Loucy (cell line): Measurements from ENCODE around the gene ANKRD23.

Experiments used
- H2AFZ ChIP-seq: fragments of 200-600 bp; sonication (generic); 2 replicates; pipeline ENCODE4 v1.6.0; 2016; ENCODE audit warnings: antibody characterized with exemption, mild to moderate bottlenecking, low read length, moderate library complexity
- H3F3A ChIP-seq: fragments of 200-600 bp; 2 replicates; pipeline ENCODE4 v1.6.0; 2016; ENCODE audit warnings: antibody characterized with exemption, low read depth, mild to moderate bottlenecking
- H3K27me3 ChIP-seq: fragments of 200-600 bp; sonication (generic); 2 replicates; pipeline ENCODE4 v1.6.1; 2014; ENCODE audit warnings: low read length, mild to moderate bottlenecking; ENCODE audit not compliant: insufficient read depth, poor library complexity, severe bottlenecking
- H3K36me3 ChIP-seq: fragments of 200-600 bp; sonication (generic); 2 replicates; pipeline ENCODE4 v1.6.1; 2016; ENCODE audit warnings: low read length; ENCODE audit not compliant: insufficient read depth
- H3K4me1 ChIP-seq: fragments of 200-600 bp; sonication (generic); 2 replicates; pipeline ENCODE4 v1.5.1; 2014; ENCODE audit warnings: low read length, mild to moderate bottlenecking; ENCODE audit not compliant: insufficient read depth, poor library complexity, severe bottlenecking
- H3K4me2 ChIP-seq: fragments of 200-600 bp; sonication (generic); 2 replicates; pipeline ENCODE4 v1.6.0; 2014; ENCODE audit warnings: antibody characterized with exemption, low read length, low read depth, mild to moderate bottlenecking; ENCODE audit not compliant: poor library complexity, severe bottlenecking
- H3K4me3 ChIP-seq: fragments of 200-600 bp; sonication (generic); 2 replicates; pipeline ENCODE4 v1.5.1; 2014; ENCODE audit warnings: low read length, mild to moderate bottlenecking, mixed read lengths; ENCODE audit not compliant: poor library complexity, severe bottlenecking
- H3K79me2 ChIP-seq: fragments of 200-600 bp; sonication (generic); 2 replicates; pipeline ENCODE4 v1.6.1; 2014; ENCODE audit warnings: low read length; ENCODE audit not compliant: insufficient read depth
- H3K9ac ChIP-seq: fragments of 200-600 bp; sonication (generic); 2 replicates; pipeline ENCODE4 v1.6.0; 2014; ENCODE audit warnings: mild to moderate bottlenecking, low read depth, low read length, moderate library complexity; ENCODE audit not compliant: poor library complexity, severe bottlenecking
- H3K9me2 ChIP-seq: fragments of 200-600 bp; sonication (generic); replicated peaks from 2 replicates; pipeline ENCODE4 v1.6.1; 2016; ENCODE audit warnings: low read depth, low read length, mixed read lengths
- H3K9me3 ChIP-seq: fragments of 200-600 bp; sonication (generic); 2 replicates; pipeline ENCODE4 v1.6.1; 2014; ENCODE audit warnings: mild to moderate bottlenecking, antibody characterized with exemption, low read length, low read depth; ENCODE audit not compliant: insufficient read depth
- H4K20me1 ChIP-seq: fragments of 200-600 bp; sonication (generic); 2 replicates; pipeline ENCODE4 v1.6.0; 2014; ENCODE audit warnings: antibody characterized with exemption, low read length, mild to moderate bottlenecking; ENCODE audit not compliant: insufficient read depth, poor library complexity, severe bottlenecking
- EZH2phosphoT487 ChIP-seq: fragments of 200-600 bp; IDR thresholded peaks from 2 replicates; pipeline ENCODE4 v1.6.1; 2018; ENCODE audit warnings: antibody characterized with exemption, mild to moderate bottlenecking, moderate library complexity, borderline replicate concordance
- TF ChIP-seq, protein P1 (sequence below): fragments of 200-600 bp; sonication (generic); conservative IDR thresholded peaks from 2 replicates; pipeline ENCODE4 v1.5.1; 2014; ENCODE audit warnings: mild to moderate bottlenecking, antibody characterized with exemption, low read length

Gene ANKRD23

DNA sequence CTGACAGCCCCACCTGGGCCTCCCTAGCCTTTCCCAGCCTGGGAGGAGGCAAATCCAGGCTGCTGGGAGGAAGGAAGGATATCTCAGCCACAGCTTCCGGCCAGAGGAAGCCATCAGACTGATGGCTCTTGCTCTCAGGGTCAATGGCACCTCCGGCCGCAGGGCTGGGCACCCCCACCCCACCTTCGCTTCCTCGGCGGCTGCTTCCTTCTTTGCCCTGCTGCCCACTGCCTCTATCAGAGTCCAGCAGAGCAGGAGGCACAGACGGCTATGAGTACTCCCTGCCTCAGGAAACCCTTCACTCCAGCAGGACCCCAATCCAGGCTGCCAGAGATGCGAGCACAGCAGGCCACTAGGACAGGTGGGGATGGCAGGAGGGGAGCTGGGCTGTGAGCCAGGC, 22.8 kb upstream of the ANKRD23 start:
- H3K36me3 ChIP-seq: peaks cover 34% of the 10 kb centered on the region; the same call in 1 of the 2 replicates
- peaks cover 17% of the 10 kb centered on the region for H3K4me1 ChIP-seq
- H3K9ac ChIP-seq: peak overlapping the region; percentile 100
- no peaks in the 10 kb centered on the region for H3K9me2 ChIP-seq
- no peak overlapping the region for H2AFZ ChIP-seq
- H3K4me2 ChIP-seq: peak overlapping the region; percentile 93
- peaks cover 3% of the 10 kb centered on the region for H3K27me3 ChIP-seq
- peak overlapping the region; percentile 99 for H3K4me3 ChIP-seq
- H3K79me2 ChIP-seq: peaks cover 52% of the 10 kb centered on the region
- TF ChIP-seq, protein P1, sequence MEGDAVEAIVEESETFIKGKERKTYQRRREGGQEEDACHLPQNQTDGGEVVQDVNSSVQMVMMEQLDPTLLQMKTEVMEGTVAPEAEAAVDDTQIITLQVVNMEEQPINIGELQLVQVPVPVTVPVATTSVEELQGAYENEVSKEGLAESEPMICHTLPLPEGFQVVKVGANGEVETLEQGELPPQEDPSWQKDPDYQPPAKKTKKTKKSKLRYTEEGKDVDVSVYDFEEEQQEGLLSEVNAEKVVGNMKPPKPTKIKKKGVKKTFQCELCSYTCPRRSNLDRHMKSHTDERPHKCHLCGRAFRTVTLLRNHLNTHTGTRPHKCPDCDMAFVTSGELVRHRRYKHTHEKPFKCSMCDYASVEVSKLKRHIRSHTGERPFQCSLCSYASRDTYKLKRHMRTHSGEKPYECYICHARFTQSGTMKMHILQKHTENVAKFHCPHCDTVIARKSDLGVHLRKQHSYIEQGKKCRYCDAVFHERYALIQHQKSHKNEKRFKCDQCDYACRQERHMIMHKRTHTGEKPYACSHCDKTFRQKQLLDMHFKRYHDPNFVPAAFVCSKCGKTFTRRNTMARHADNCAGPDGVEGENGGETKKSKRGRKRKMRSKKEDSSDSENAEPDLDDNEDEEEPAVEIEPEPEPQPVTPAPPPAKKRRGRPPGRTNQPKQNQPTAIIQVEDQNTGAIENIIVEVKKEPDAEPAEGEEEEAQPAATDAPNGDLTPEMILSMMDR: no peak
- TF ChIP-seq EZH2phosphoT487: no peak
- peaks cover 4% of the 10 kb centered on the region; the same call in 1 of the 2 replicates for H3F3A ChIP-seq
- H4K20me1 ChIP-seq: peaks cover 40% of the 10 kb centered on the region
- no peaks in the 10 kb centered on the region for H3K9me3 ChIP-seq

GRCh38 chr2:96866149-96866548, 22.3 kb upstream of the ANKRD23 start:
- TF ChIP-seq, protein P1: no peak
- TF ChIP-seq EZH2phosphoT487: no peak
- Histone ChIP-seq H3K9me3 (no peaks in the 10 kb centered on the region), H3K4me1 (peaks cover 17% of the 10 kb centered on the region), H3K4me2 (peak overlapping the region; percentile 93), H4K20me1 (peaks cover 40% of the 10 kb centered on the region), H3K79me2 (peaks cover 52% of the 10 kb centered on the region), H2AFZ (no peak overlapping the region), H3K9ac (no peak overlapping the region), H3F3A (peaks cover 4% of the 10 kb centered on the region; the same call in 1 of the 2 replicates), H3K36me3 (peaks cover 39% of the 10 kb centered on the region; the same call in 1 of the 2 replicates), H3K27me3 (peaks cover 3% of the 10 kb centered on the region), H3K9me2 (no peaks in the 10 kb centered on the region), H3K4me3 (peak overlapping the region; percentile 99)

GRCh38 chr2:96865654-96866053, 21.8 kb upstream of the ANKRD23 start:
- peaks cover 3% of the 10 kb centered on the region for H3K27me3 ChIP-seq
- H3K9ac ChIP-seq: no peak overlapping the region
- H3K9me3 ChIP-seq: no peaks in the 10 kb centered on the region
- peak overlapping the region; percentile 93 for H3K4me2 ChIP-seq
- H3K36me3 ChIP-seq: peaks cover 42% of the 10 kb centered on the region; the same call in 1 of the 2 replicates
- H2AFZ ChIP-seq: no peak overlapping the region
- no peaks in the 10 kb centered on the region for H3K9me2 ChIP-seq
- H4K20me1 ChIP-seq: peaks cover 40% of the 10 kb centered on the region
- H3F3A ChIP-seq: no peaks in the 10 kb centered on the region
- TF ChIP-seq, protein P1: no peak
- TF ChIP-seq EZH2phosphoT487: no peak
- H3K4me1 ChIP-seq: peaks cover 16% of the 10 kb centered on the region
- H3K4me3 ChIP-seq: no peak overlapping the region
- H3K79me2 ChIP-seq: peaks cover 52% of the 10 kb centered on the region
